Activated CD8-positive, alpha-beta memory T cell treated with anti-CD3 and anti-CD28 coated beads for 24 hours (primary cell): ENCODE results near the gene CD247.

Experiments
- DNase-seq: peaks from one replicate; pipeline ENCODE4 v3.0.0-alpha.2; 2020

CD247 gene

GRCh38 chr1:167487614-167488013, 30.7 kb downstream of the CD247 start:
- DNase-seq = peak; percentile 28

GRCh38 chr1:167486090-167486824, 32.1 kb downstream of the CD247 start:
- peak; percentile 62 for DNase-seq

GRCh38 chr1:167484726-167485502, 33.4 kb downstream of the CD247 start:
- peak; percentile 56 for DNase-seq

- DNase-seq = peak; percentile 62
Measured at GRCh38 chr1:167483790-167484189, 34.5 kb downstream of the CD247 start.

- DNase-seq = peak; percentile 64
Measured at GRCh38 chr1:167482184-167482583, 36.1 kb downstream of the CD247 start.

GRCh38 chr1:167479331-167479979, 38.9 kb downstream of the CD247 start:
- peak; percentile 56 for DNase-seq

GRCh38 chr1:167477986-167478385, 40.3 kb downstream of the CD247 start:
- peak; percentile 50 for DNase-seq

GRCh38 chr1:167476061-167476460, 42.3 kb downstream of the CD247 start:
- DNase-seq = peak; percentile 52

GRCh38 chr1:167474191-167474641, 44.1 kb downstream of the CD247 start:
- no peak for DNase-seq

GRCh38 chr1:167473761-167474160, 44.6 kb downstream of the CD247 start:
- DNase-seq = no peak

GRCh38 chr1:167472752-167473521, 45.4 kb downstream of the CD247 start:
- no peak for DNase-seq

GRCh38 chr1:167471568-167471967, 46.8 kb downstream of the CD247 start:
- DNase-seq = no peak

- DNase-seq = no peak
Measured at GRCh38 chr1:167469280-167469965, 48.9 kb downstream of the CD247 start.

GRCh38 chr1:167467752-167468151, 50.6 kb downstream of the CD247 start:
- no peak for DNase-seq

GRCh38 chr1:167467126-167467710, 51.1 kb downstream of the CD247 start:
- no peak for DNase-seq

- DNase-seq = no peak
Measured at GRCh38 chr1:167465743-167466142, 52.6 kb downstream of the CD247 start.

GRCh38 chr1:167465018-167465417, 53.3 kb downstream of the CD247 start:
- no peak for DNase-seq

- DNase-seq = no peak
Measured at GRCh38 chr1:167463875-167464575, 54.3 kb downstream of the CD247 start.

GRCh38 chr1:167463080-167463479, 55.2 kb downstream of the CD247 start:
- DNase-seq = no peak

GRCh38 chr1:167462341-167462740, 56.0 kb downstream of the CD247 start:
- DNase-seq = no peak

GRCh38 chr1:167460836-167461235, 57.5 kb downstream of the CD247 start:
- DNase-seq = peak; percentile 69
